Measurements from ENCODE around the gene C3orf70. TPM values are rescaled to one million over a fixed set of nuclear protein-coding genes. Genes with fewer than 3 reads are reported as not detected.
A peak's percentile ranks its signal among the peaks of the same experiment; 100 is the strongest.

The C3orf70 gene
- total and polyA plus RNA-seq, 10 donors, result 0.41 to 9.9 (median 5.7) TPM

GRCh38 chr3:185042312-185043050, 110.4 kb downstream of the C3orf70 start:
- Histone ChIP-seq H3K27ac (peak overlapping the region in 3 of 8 donors; percentile 3 to 44 (median 7)), H3K36me3 (peaks cover 0 to 65% (median 3%) of the 10 kb centered on the region in 6 donors), H3K4me1 (peaks cover 0 to 27% (median 5%) of the 10 kb centered on the region in 6 donors), H3K9me3 (peaks cover 0 to 11% (median 2%) of the 10 kb centered on the region in 8 donors), H3K27me3 (replicated peaks in 1 of 7) (no peaks in the 10 kb centered on the region), H3K4me3 (no peak overlapping the region)
- TF ChIP-seq CTCF (IDR thresholded peaks at IDR 0.05 in 8 of 11, conservative IDR thresholded peaks at IDR 0.05 in 3 of 11), result no peak
- no peak for TF ChIP-seq POLR2A (IDR thresholded peaks at IDR 0.05)
- no peak for TF ChIP-seq POLR2AphosphoS5 (IDR thresholded peaks at IDR 0.05)
- no peak for DNase-seq
- WGBS, 5 donors, result 62 to 89% (median 79%) methylated on average over 7 of the region's 7 CpGs
- intact Hi-C loops (cut with DNase I; ENCODE audit: low total_unique reads), result no loop called here

GRCh38 chr3:185041540-185041939, 111.3 kb downstream of the C3orf70 start:
- 95 to 98% (median 96%) methylated on average over 4 of the region's 4 CpGs for WGBS, 5 donors
- intact Hi-C loops (cut with DNase I; ENCODE audit: low total_unique reads), result no loop called here
- Histone ChIP-seq H3K4me3 (no peak overlapping the region), H3K27me3 (replicated peaks in 1 of 7) (no peaks in the 10 kb centered on the region), H3K4me1 (peaks cover 0 to 19% (median 4%) of the 10 kb centered on the region in 6 donors), H3K36me3 (peaks cover 0 to 60% (median 0%) of the 10 kb centered on the region in 6 donors), H3K27ac (no peak overlapping the region), H3K9me3 (peaks cover 0 to 20% (median 12%) of the 10 kb centered on the region in 8 donors)
- TF ChIP-seq POLR2A (IDR thresholded peaks at IDR 0.05), result no peak
- no peak for TF ChIP-seq CTCF (IDR thresholded peaks at IDR 0.05 in 8 of 11, conservative IDR thresholded peaks at IDR 0.05 in 3 of 11)
- TF ChIP-seq POLR2AphosphoS5 (IDR thresholded peaks at IDR 0.05), result no peak
- no peak for DNase-seq

- H3K9me3 ChIP-seq, result peaks cover 0 to 32% (median 23%) of the 10 kb centered on the region in 8 donors
- H3K4me1 ChIP-seq, result peaks cover 0 to 12% (median 3%) of the 10 kb centered on the region in 6 donors
- DNase-seq, result no peak
- H3K27ac ChIP-seq, result no peak overlapping the region
- H3K4me3 ChIP-seq, result no peak overlapping the region
- 92 to 100% (median 97%) methylated on average over 1 of the region's 1 CpG for WGBS, 5 donors
- no peaks in the 10 kb centered on the region for H3K27me3 ChIP-seq (replicated peaks in 1 of 7)
- no peak for TF ChIP-seq POLR2A (IDR thresholded peaks at IDR 0.05)
- TF ChIP-seq POLR2AphosphoS5 (IDR thresholded peaks at IDR 0.05), result no peak
- TF ChIP-seq CTCF (IDR thresholded peaks at IDR 0.05 in 8 of 11, conservative IDR thresholded peaks at IDR 0.05 in 3 of 11), result no peak
- H3K36me3 ChIP-seq, result peaks cover 0 to 64% (median 0%) of the 10 kb centered on the region in 6 donors
- intact Hi-C loops (cut with DNase I; ENCODE audit: low total_unique reads), result no loop called here
Observed at GRCh38 chr3:185040425-185040824, 112.4 kb downstream of the C3orf70 start.

GRCh38 chr3:185037801-185038200, 115.1 kb downstream of the C3orf70 start:
- no peaks in the 10 kb centered on the region for H3K27me3 ChIP-seq (replicated peaks in 1 of 7)
- DNase-seq, result no peak
- WGBS, 5 donors, result 95 to 98% (median 97%) methylated on average over 1 of the region's 1 CpG
- H3K4me3 ChIP-seq, result no peak overlapping the region
- peaks cover 0 to 62% (median 7%) of the 10 kb centered on the region in 6 donors for H3K36me3 ChIP-seq
- intact Hi-C loops (cut with DNase I; ENCODE audit: low total_unique reads), result no loop called here
- H3K27ac ChIP-seq, result no peak overlapping the region
- TF ChIP-seq CTCF (IDR thresholded peaks at IDR 0.05 in 8 of 11, conservative IDR thresholded peaks at IDR 0.05 in 3 of 11) (no peak), POLR2A (IDR thresholded peaks at IDR 0.05) (no peak), POLR2AphosphoS5 (IDR thresholded peaks at IDR 0.05) (no peak)
- no peaks in the 10 kb centered on the region for H3K4me1 ChIP-seq
- peaks cover 0 to 39% (median 24%) of the 10 kb centered on the region in 8 donors for H3K9me3 ChIP-seq

Measured in spleen (tissue), 11 donors.